Prostate gland (tissue), 2 donors: Measurements from ENCODE around the gene YIF1A.

Source experiments
- POLR2A ChIP-seq: fragments of 450-650 bp; IDR thresholded peaks from one replicate; pipeline ENCODE4 v1.6.1; 2016; ENCODE audit warnings: antibody characterized with exemption, mild to moderate bottlenecking
- POLR2AphosphoS5 ChIP-seq: sonication (generic); formaldehyde crosslinking; IDR thresholded peaks from one replicate; pipeline ENCODE4 v1.6.1; 2017; ENCODE audit warnings: antibody characterized with exemption
- TF ChIP-seq, protein P1 (sequence below), 4 experiments: fragments of 200-600 bp in 2 of 4; fragments of 450-650 bp in 2 of 4; sonication (generic) in 2 of 4; IDR thresholded peaks; 1 replicate in 3 of 4; 2 replicates in 1 of 4; pipeline ENCODE4 v1.5.1; 2016 to 2019; ENCODE audit warnings: antibody characterized with exemption in 4 of 4, mild to moderate bottlenecking in 2 of 4, moderate library complexity in 2 of 4

GRCh38 chr11:66261578-66261977 lies 27.4 kb downstream of the YIF1A start:
- TF ChIP-seq POLR2A (no peak), POLR2AphosphoS5 (no peak)
- TF ChIP-seq, protein P1, sequence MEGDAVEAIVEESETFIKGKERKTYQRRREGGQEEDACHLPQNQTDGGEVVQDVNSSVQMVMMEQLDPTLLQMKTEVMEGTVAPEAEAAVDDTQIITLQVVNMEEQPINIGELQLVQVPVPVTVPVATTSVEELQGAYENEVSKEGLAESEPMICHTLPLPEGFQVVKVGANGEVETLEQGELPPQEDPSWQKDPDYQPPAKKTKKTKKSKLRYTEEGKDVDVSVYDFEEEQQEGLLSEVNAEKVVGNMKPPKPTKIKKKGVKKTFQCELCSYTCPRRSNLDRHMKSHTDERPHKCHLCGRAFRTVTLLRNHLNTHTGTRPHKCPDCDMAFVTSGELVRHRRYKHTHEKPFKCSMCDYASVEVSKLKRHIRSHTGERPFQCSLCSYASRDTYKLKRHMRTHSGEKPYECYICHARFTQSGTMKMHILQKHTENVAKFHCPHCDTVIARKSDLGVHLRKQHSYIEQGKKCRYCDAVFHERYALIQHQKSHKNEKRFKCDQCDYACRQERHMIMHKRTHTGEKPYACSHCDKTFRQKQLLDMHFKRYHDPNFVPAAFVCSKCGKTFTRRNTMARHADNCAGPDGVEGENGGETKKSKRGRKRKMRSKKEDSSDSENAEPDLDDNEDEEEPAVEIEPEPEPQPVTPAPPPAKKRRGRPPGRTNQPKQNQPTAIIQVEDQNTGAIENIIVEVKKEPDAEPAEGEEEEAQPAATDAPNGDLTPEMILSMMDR (IDR thresholded peaks at IDR 0.05), result no peak
